H9 (cell line): Measurements from ENCODE around the gene HIP1. TPM values are rescaled to one million over a fixed set of nuclear protein-coding genes. Genes with fewer than 3 reads are reported as not detected.

Source experiments
- DNase-seq: peaks from one replicate; pipeline ENCODE4 v3.0.0-alpha.2; 2017
- H2AFZ ChIP-seq: one replicate; pipeline ENCODE4 v1.6.1; 2013; ENCODE audit warnings: mild to moderate bottlenecking, low read length, control low read depth, moderate library complexity
- H2AK5ac ChIP-seq: 2 replicates; pipeline ENCODE4 v1.6.1; 2013; ENCODE audit warnings: low read length, control low read depth, mixed read lengths; ENCODE audit not compliant: insufficient read length
- H2BK120ac ChIP-seq: one replicate; pipeline ENCODE4 v1.6.1; 2013; ENCODE audit warnings: low read depth, mild to moderate bottlenecking, low read length, control low read depth, inconsistent platforms; ENCODE audit not compliant: poor library complexity, severe bottlenecking
- H2BK12ac ChIP-seq: 2 replicates; pipeline ENCODE4 v1.6.1; 2013; ENCODE audit warnings: low read length, control low read depth, mixed read lengths, low read depth; ENCODE audit not compliant: insufficient read length
- H2BK15ac ChIP-seq: 2 replicates; pipeline ENCODE4 v1.6.1; 2013; ENCODE audit warnings: low read depth, low read length, control low read depth
- H2BK20ac ChIP-seq: one replicate; pipeline ENCODE4 v1.6.1; 2013; ENCODE audit warnings: low read depth, mild to moderate bottlenecking, low read length, control low read depth, inconsistent platforms; ENCODE audit not compliant: poor library complexity, severe bottlenecking
- H2BK5ac ChIP-seq: 2 replicates; pipeline ENCODE4 v1.6.1; 2013; ENCODE audit warnings: low read length, control low read depth, mixed read lengths; ENCODE audit not compliant: insufficient read length
- H3K14ac ChIP-seq: 2 replicates; pipeline ENCODE4 v1.6.1; 2013; ENCODE audit warnings: low read length, control low read depth; ENCODE audit not compliant: insufficient read depth
- H3K18ac ChIP-seq: 2 replicates; pipeline ENCODE4 v1.6.1; 2013; ENCODE audit warnings: low read depth, mild to moderate bottlenecking, mixed read lengths, low read length, control low read depth; ENCODE audit not compliant: insufficient read length
- H3K23ac ChIP-seq: 2 replicates; pipeline ENCODE4 v1.6.1; 2013; ENCODE audit warnings: low read length, control low read depth, mixed read lengths, low read depth; ENCODE audit not compliant: insufficient read length
- H3K23me2 ChIP-seq: 2 replicates; pipeline ENCODE4 v1.6.1; 2013; ENCODE audit warnings: low read depth, mild to moderate bottlenecking, mixed read lengths, low read length, control low read depth; ENCODE audit not compliant: insufficient read length, poor library complexity, severe bottlenecking
- H3K27ac ChIP-seq: 2 replicates; pipeline ENCODE4 v1.5.1; 2013; ENCODE audit warnings: low read length, control low read depth, mixed read lengths, low read depth; ENCODE audit not compliant: insufficient read length
- H3K27me3 ChIP-seq: 2 replicates; pipeline ENCODE4 v1.6.1; 2013; ENCODE audit warnings: low read length, control low read depth, inconsistent platforms; ENCODE audit not compliant: insufficient read depth
- H3K4ac ChIP-seq: 2 replicates; pipeline ENCODE4 v1.6.1; 2013; ENCODE audit warnings: low read depth, mild to moderate bottlenecking, control low read depth, inconsistent platforms, low read length, moderate library complexity
- H3K4me1 ChIP-seq: 2 replicates; pipeline ENCODE4 v1.6.1; 2013; ENCODE audit warnings: low read length, control low read depth, inconsistent platforms; ENCODE audit not compliant: insufficient read depth
- H3K4me2 ChIP-seq: 2 replicates; pipeline ENCODE4 v1.6.1; 2013; ENCODE audit warnings: low read length, control low read depth, mixed read lengths; ENCODE audit not compliant: insufficient read length, insufficient read depth
- H3K56ac ChIP-seq: 2 replicates; pipeline ENCODE4 v1.6.1; 2013; ENCODE audit warnings: low read depth, mild to moderate bottlenecking, mixed read lengths, low read length, control low read depth; ENCODE audit not compliant: insufficient read length
- H3K79me1 ChIP-seq: 2 replicates; pipeline ENCODE4 v1.6.1; 2013; ENCODE audit warnings: low read depth, mild to moderate bottlenecking, moderate library complexity, low read length, control low read depth, inconsistent platforms; ENCODE audit not compliant: insufficient read depth, poor library complexity, severe bottlenecking
- H3K79me2 ChIP-seq: 2 replicates; pipeline ENCODE4 v1.6.1; 2013; ENCODE audit warnings: low read length, control low read depth, inconsistent platforms; ENCODE audit not compliant: insufficient read depth
- H3K9ac ChIP-seq: 2 replicates; pipeline ENCODE4 v1.6.1; 2013; ENCODE audit warnings: low read length, control low read depth, mixed read lengths; ENCODE audit not compliant: insufficient read length; ENCODE audit errors: extremely low read depth
- H3K9me3 ChIP-seq: one replicate; pipeline ENCODE4 v1.6.1; 2013; ENCODE audit warnings: low read depth, low read length, inconsistent platforms; ENCODE audit not compliant: control insufficient read depth
- H3T11ph ChIP-seq: one replicate; pipeline ENCODE4 v1.6.1; 2013; ENCODE audit warnings: mild to moderate bottlenecking, low read length, control low read depth, inconsistent platforms
- H4K20me1 ChIP-seq: one replicate; pipeline ENCODE4 v1.6.1; 2013; ENCODE audit not compliant: control insufficient read depth, insufficient read length, insufficient read depth
- H4K5ac ChIP-seq: 2 replicates; pipeline ENCODE4 v1.6.1; 2013; ENCODE audit warnings: low read depth, mild to moderate bottlenecking, mixed read lengths, low read length, control low read depth; ENCODE audit not compliant: insufficient read length
- H4K8ac ChIP-seq: replicated peaks from 2 replicates; pipeline ENCODE4 v1.6.1; 2013; ENCODE audit warnings: low read length, control low read depth, mixed read lengths, low read depth; ENCODE audit not compliant: insufficient read length
- H4K91ac ChIP-seq: 2 replicates; pipeline ENCODE4 v1.6.1; 2013; ENCODE audit warnings: low read depth, mild to moderate bottlenecking, moderate library complexity, mixed read lengths, low read length, control low read depth; ENCODE audit not compliant: insufficient read length
- H3K27ac Mint-ChIP-seq, 3 experiments: 2 replicates in 2 of 3; 3 replicates in 1 of 3; pipeline ENCODE4 v1.8.0; 2020 to 2021; ENCODE audit warnings: mixed read lengths in 3 of 3, mild to moderate bottlenecking in 1 of 3, moderate library complexity in 1 of 3
- H3K27me3 Mint-ChIP-seq: 2 replicates; pipeline ENCODE4 v1.8.0; 2021; ENCODE audit warnings: low read depth, mild to moderate bottlenecking, moderate library complexity, mixed read lengths
- H3K36me3 Mint-ChIP-seq, 3 experiments: 2 replicates in 2 of 3; 3 replicates in 1 of 3; pipeline ENCODE4 v1.8.0; 2020 to 2021; ENCODE audit warnings: low read depth in 3 of 3, mixed read lengths in 3 of 3; ENCODE audit not compliant: insufficient read depth in 1 of 3
- H3K4me1 Mint-ChIP-seq, 2 experiments: 2 replicates each; pipeline ENCODE4 v1.8.0; 2020; ENCODE audit warnings: mixed read lengths in 2 of 2
- H3K4me3 Mint-ChIP-seq, 2 experiments: 2 replicates in 1 of 2; 3 replicates in 1 of 2; pipeline ENCODE4 v1.8.0; 2020 to 2021; ENCODE audit warnings: mild to moderate bottlenecking in 2 of 2, mixed read lengths in 2 of 2, moderate library complexity in 1 of 2
- H3K9me3 Mint-ChIP-seq, 2 experiments: 2 replicates in 1 of 2; 3 replicates in 1 of 2; pipeline ENCODE4 v1.8.0; 2020; ENCODE audit warnings: mild to moderate bottlenecking in 2 of 2, mixed read lengths in 2 of 2, moderate library complexity in 1 of 2
- CTCF ChIP-seq: fragments of 200-600 bp; sonication (generic); conservative IDR thresholded peaks from 3 replicates; pipeline ENCODE4 v1.8.0; 2021; ENCODE audit warnings: antibody characterized with exemption, mild to moderate bottlenecking
- total RNA-seq: library from RNA; stranded (reverse); gene quantifications from 2 replicates; pipeline ENCODE4 v1.2.1, GENCODE V29; 2021

Gene HIP1
- total RNA-seq, 1 experiment from 2014 or later = 87.5 TPM

- Histone ChIP-seq H3K9ac (no peak overlapping the region), H4K5ac (no peak overlapping the region), H3K18ac (no peak overlapping the region), H2BK12ac (no peak overlapping the region), H2AK5ac (no peak overlapping the region), H3K79me1 (no peaks in the 10 kb centered on the region), H4K8ac (no peak overlapping the region), H3K4ac (no peak overlapping the region), H4K91ac (no peak overlapping the region), H3K23me2 (no peaks in the 10 kb centered on the region), H3K27ac (no peak overlapping the region), H4K20me1 (no peaks in the 10 kb centered on the region), H2BK15ac (no peak overlapping the region), H3K79me2 (no peaks in the 10 kb centered on the region), H3K27me3 (no peaks in the 10 kb centered on the region), H2BK5ac (no peak overlapping the region), H3K14ac (no peak overlapping the region), H3K56ac (no peak overlapping the region), H3K23ac (no peak overlapping the region), H3K4me2 (no peak overlapping the region), H2BK20ac (no peak overlapping the region), H2AFZ (no peak overlapping the region), H3T11ph (no peak overlapping the region), H3K4me1 (no peaks in the 10 kb centered on the region), H3K9me3 (no peaks in the 10 kb centered on the region), H2BK120ac (no peak overlapping the region)
- TF ChIP-seq CTCF = no peak
- Mint-ChIP-seq H3K9me3 (peaks cover 12 to 24% of the 10 kb centered on the region in 2 experiments), H3K4me3 (no peak overlapping the region), H3K4me1 (peaks cover 0 to 5% of the 10 kb centered on the region in 2 experiments; a peak in 1 of 4 replicates), H3K27ac (no peak overlapping the region), H3K36me3 (peaks cover 0 to 6% (median 2%) of the 10 kb centered on the region in 3 experiments; a peak in 3 of 7 replicates), H3K27me3 (no peaks in the 10 kb centered on the region)
- no peak for DNase-seq
Measured at GRCh38 chr7:75711076-75711475, 27.7 kb downstream of the HIP1 start.
